Lower leg skin (tissue), 4 donors: Measurements from ENCODE around the gene FAM78A. TPM values are rescaled to one million over a fixed set of nuclear protein-coding genes. Genes with fewer than 3 reads are reported as not detected.

Experiments used
- DNase-seq, 2 donors: peaks; one replicate each; pipeline ENCODE4 v3.0.0-alpha.2; 2019; ENCODE audit warnings: low spot score in 2 of 2
- H3K4me3 ChIP-seq: fragments of 200-600 bp; sonication (generic); 2 replicates; pipeline ENCODE4 v1.5.1; 2017; ENCODE audit warnings: mild to moderate bottlenecking, low read depth; ENCODE audit not compliant: poor library complexity, severe bottlenecking
- CTCF ChIP-seq, 3 donors: fragments of 450-650 bp; IDR thresholded peaks; one replicate each; pipeline ENCODE4 v1.5.1; 2016; ENCODE audit warnings: antibody characterized with exemption in 3 of 3, mild to moderate bottlenecking in 3 of 3, moderate library complexity in 2 of 3
- POLR2A ChIP-seq, 2 donors: fragments of 450-650 bp; IDR thresholded peaks; one replicate each; pipeline ENCODE4 v1.6.1; 2016 to 2017; ENCODE audit warnings: antibody characterized with exemption in 2 of 2, mild to moderate bottlenecking in 1 of 2, moderate library complexity in 1 of 2
- WGBS, 2 donors: methylation state at CpG; one replicate each; pipeline ENCODE4 v1.1.5; 2018; 5-methylcytosine and 5-hydroxymethylcytosine counted together
- intact Hi-C: fragments of 100-400 bp; cut with DNase I; formaldehyde crosslinking; loops from one replicate; pipeline ENCODE4 v1.15.0; 2023; ENCODE audit warnings: low total_unique reads
- total RNA-seq, 4 donors: library from RNA; depleted of rRNA; stranded (reverse); fragments of >200 nt; gene quantifications; one replicate each; pipeline ENCODE4 v1.1.0, GENCODE V29; 2016

Gene FAM78A
- total RNA-seq, 4 donors from 2014 or later = 0.55 to 1.7 (median 1.2) TPM

- TF ChIP-seq CTCF (IDR thresholded peaks at IDR 0.05) = no peak
- no peak for TF ChIP-seq POLR2A (IDR thresholded peaks at IDR 0.05)
- 73 to 80% methylated on average over 11 of the region's 11 CpGs for WGBS, 2 donors
- DNase-seq = no peak
- intact Hi-C loops = no loop called here
- H3K4me3 ChIP-seq = no peak overlapping the region
Measured at GRCh38 chr9:131279196-131279862, 3.0 kb upstream of the FAM78A start.

GRCh38 chr9:131278702-131279111 is 2.4 kb upstream of the FAM78A start:
- intact Hi-C loops = no loop called here
- TF ChIP-seq CTCF (IDR thresholded peaks at IDR 0.05) (no peak), POLR2A (IDR thresholded peaks at IDR 0.05) (no peak)
- no peak for DNase-seq
- no peak overlapping the region for H3K4me3 ChIP-seq
- 43 to 52% methylated on average over 9 to 10 of the region's 10 CpGs for WGBS, 2 donors

GRCh38 chr9:131277910-131278701 is 1.8 kb upstream of the FAM78A start:
- H3K4me3 ChIP-seq = peak overlapping the region; percentile 50
- TF ChIP-seq CTCF (IDR thresholded peaks at IDR 0.05) = no peak
- no peak for TF ChIP-seq POLR2A (IDR thresholded peaks at IDR 0.05)
- WGBS, 2 donors = 9 to 19% methylated on average over 23 to 42 of the region's 59 CpGs
- DNase-seq = peak; percentile 74 to 95
- intact Hi-C loops = no loop called here

- WGBS, 2 donors = 0% methylated on average over 9 to 39 of the region's 78 CpGs
- intact Hi-C loops = no loop called here
- peak overlapping the region; percentile 50 for H3K4me3 ChIP-seq
- DNase-seq = no peak
- TF ChIP-seq CTCF (IDR thresholded peaks at IDR 0.05) (no peak), POLR2A (IDR thresholded peaks at IDR 0.05) (no peak)
Measured at GRCh38 chr9:131277287-131277909, 1.1 kb upstream of the FAM78A start.

GRCh38 chr9:131276891-131277286 is 579 bp upstream of the FAM78A start:
- intact Hi-C loops = no loop called here
- H3K4me3 ChIP-seq = peak overlapping the region; percentile 50
- 0% methylated on average over 23 of the region's 60 CpGs; no CpG with 5 or more reads in 1 of the 2 donors for WGBS, 2 donors
- no peak for TF ChIP-seq POLR2A (IDR thresholded peaks at IDR 0.05)
- TF ChIP-seq CTCF (IDR thresholded peaks at IDR 0.05) = no peak
- DNase-seq = no peak
